Effector CD4-positive, alpha-beta T cell (primary cell): ENCODE measurements around the gene EHD1.
A peak's percentile ranks its signal among the peaks of the same experiment; 100 is the strongest.

ENCODE experiments used
- DNase-seq: peaks from one replicate; pipeline ENCODE4 v3.0.0-alpha.2; 2020
- total RNA-seq: gene quantifications from one replicate; lab custom pipeline; 2026; lab: John Stamatoyannopoulos, UW

EHD1 gene
- total RNA-seq = 521 reads per million, percentile 98 among the genes with 10 or more reads in this experiment

DNA sequence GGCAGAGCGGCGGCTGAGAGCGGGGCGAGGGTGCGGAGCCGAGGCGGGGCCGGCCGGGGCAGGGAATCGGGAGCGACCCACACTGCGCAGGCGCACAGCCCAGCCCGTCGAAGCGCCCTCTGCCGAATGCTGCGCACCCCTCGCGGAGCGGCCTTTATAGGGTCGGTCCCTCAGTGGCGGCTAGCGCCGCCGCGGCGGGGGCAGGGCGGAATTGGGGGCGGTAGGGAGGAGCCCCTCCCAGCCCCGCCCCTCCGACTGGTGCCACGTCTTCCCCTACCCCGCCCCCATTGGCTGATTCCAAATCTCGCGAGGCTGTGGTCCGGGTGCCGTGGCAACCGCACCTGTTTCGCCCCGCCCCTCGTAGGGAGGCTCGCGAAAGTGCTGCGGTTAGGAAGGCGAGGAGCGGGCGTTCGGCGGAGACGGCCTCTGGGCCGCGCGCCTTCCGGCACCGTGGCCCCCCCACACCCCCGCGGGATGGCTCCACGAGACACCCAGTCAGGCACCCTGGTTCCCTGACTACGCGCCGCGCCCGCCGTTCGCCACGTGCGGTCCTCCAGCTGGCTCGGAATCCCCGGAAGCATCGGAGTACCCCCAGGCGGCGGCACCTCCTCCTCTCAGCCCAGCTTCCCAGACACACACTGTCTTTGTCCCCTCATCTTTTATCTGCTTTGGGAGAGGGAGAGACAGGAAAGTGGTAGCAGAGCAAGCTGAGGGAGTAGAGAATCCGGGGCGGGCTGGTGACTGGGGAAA lies at the start of gene EHD1:
EHD1 (minus strand) TSS at position 128 of the 750 bp plus-strand sequence. CDS start 157 bp downstream, outside the sequence.
- peak; percentile 100 for DNase-seq

DNA sequence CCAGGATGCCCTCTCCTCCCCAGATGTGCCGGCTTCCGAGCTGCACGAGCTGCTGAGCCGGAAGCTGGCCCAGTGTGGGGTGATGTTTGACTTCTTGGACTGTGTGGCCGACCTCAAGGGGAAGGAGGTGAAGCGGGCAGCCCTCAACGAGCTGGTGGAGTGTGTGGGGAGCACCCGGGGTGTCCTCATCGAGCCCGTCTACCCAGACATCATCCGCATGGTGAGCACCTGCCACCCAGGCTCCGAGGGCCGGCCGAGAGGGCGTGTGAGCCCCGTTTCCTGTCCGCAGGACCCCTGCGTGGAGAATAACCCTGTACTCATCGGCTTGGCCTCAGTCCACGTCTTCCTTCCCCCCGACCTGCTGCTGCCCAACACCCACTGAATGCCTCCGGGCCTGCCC lies 48.3 kb upstream of the EHD1 start:
- DNase-seq = no peak

DNA sequence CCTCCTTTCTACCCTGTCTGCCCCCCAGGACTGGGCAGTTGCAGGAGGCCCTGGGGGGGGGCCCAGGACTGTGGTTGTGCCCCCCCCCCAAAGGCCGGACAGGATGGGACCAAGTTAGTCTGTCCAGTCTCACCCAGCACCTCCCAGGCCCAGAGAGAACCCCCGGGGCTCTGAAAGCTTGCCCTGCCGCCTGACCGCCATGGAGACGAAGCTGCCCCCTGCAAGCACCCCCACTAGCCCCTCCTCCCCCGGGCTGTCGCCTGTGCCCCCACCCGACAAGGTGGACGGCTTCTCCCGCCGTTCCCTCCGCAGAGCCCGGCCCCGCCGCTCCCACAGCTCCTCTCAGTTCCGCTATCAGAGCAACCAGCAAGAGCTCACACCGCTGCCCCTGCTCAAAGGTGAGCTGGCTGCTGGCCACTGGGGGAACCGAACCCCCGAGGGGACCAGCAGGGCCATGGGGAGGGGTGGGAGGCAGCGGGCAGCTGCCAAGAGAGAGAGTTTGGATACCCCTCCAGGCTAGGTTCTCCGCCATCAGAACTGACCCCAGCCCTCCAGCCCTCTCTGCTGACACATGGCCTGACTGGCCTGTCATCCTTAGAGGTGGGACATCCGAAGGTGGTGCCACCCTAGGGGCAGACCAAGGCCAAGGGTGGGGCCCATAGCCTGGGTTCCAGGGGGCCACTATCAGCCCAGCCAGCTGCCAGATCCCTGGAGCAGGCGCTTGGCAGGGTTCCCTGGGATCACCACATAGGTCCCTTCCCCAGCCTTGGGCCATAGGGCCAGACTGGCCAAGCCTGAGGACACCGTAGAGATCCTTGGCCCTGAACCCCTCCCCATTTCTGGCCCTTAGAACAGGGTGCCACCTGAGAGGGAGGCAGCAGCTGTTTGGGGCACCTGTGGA lies 47.4 kb upstream of the EHD1 start:
- no peak for DNase-seq

DNA sequence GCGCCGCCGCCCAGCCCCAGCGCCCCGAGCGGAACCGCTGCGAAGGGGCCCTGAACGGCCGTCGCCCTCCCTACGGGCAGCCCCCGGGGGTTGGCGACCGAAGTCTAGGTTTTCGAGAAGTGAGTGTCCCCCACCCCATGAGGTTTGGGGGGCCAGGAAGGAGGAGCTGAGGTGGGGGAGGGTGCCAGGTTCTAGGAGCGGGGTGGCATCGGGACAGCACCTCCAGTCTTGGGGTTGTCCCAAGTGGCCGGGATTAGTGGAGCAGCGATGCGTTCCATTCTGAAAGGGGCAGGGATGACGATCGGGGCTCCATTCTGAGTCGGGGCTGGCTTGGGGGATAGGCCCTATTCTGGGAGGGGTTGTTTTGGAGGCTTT lies 46.5 kb upstream of the EHD1 start:
- no peak for DNase-seq

DNA sequence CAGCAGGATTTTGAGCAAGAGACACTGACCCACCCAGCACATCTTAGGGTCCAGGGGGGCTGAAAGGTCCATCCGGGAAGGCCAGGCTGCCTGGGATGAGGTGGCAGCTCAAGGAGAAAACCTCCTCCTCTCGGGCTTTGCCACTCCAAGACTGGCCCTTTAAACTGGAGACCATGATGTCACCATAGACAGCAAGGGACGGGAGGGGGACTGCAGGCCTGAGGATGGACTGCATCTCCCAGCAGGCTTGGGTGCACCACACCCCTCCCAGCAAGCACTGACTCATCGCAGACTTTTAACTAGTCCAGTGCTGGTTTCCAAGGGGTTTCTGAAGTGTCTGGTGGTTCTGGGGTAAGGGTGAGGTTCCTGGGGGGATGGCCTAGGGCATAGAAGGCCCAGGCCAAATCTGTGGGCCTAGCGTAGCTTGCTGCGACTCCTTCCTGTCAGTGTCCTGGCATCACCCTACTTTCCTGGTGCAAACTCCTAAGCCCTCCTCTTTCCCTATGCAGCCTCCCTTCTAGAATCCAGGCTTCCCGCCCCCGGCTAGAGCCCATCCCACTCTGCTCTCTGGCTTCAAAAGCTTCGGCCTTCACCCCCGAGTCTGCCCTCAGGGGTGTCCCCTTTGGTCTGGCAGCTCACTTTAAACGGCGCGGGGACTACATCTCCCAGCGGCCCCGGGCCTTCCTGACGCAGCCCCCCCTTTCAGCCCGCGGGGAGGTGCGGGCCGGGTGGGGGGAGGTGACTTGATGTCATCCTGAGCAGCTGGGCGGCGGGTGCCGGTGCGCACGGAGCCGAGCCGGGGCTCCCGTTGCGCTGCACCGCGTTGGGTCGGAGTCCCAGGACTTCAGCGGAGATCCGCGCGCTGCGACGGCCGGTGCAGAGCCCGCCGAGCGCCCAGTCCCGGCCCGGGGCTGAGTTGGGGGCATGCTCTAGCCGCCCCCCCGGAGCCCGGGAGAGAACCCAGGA lies 45.8 kb upstream of the EHD1 start, which contains the start of gene PPP2R5B:
PPP2R5B (plus strand) TSS at position 746 of the 966 bp plus-strand sequence. CDS start 1,046 bp downstream, outside the sequence.
- peak; percentile 92 for DNase-seq

DNA sequence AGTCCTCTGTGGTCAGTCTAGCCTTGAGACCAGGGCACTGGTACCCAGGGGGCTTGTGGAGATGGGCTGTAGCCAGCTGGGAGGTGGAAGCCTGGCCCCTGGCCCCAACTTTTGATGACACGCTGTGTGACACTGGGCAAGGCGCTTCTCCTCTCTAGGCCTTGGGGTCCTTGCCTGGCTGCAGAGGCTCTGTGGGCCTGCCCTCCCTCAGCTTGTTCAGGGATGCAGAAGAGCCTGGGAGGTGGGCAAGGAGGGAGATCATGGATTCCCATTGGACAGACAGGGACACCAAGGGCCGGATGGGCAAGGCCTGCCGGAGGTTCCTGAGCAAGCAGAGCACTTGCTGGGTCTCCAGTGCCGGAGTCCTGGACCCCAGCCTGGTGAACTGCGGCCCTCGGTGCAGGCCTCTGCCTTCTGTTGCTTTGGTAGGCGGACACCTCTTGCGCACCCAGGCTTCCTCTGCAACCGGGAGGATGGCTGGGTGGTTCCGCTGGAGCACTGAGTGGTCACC lies 44.8 kb upstream of the EHD1 start:
- no peak for DNase-seq

DNA sequence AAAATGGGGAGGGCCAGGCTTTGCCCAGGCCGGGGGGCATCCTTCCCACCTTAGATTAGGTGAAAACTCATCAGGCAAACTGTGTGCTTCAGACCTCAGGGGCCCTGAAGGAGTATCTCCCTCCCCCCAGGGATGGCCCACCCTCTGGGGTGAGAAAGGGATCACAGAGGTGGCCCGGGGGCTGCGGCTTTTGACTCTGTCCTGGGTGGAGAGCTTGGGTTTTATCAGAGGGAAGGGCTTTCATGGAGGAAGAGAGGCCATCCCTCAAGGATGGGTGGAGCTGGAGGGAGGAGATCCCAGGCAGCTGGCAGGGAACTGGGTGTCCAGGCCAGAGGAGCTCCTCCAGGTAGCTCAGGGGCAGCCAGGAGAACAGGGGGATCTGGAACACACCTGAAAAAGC lies 43.0 kb upstream of the EHD1 start:
- no peak for DNase-seq

DNA sequence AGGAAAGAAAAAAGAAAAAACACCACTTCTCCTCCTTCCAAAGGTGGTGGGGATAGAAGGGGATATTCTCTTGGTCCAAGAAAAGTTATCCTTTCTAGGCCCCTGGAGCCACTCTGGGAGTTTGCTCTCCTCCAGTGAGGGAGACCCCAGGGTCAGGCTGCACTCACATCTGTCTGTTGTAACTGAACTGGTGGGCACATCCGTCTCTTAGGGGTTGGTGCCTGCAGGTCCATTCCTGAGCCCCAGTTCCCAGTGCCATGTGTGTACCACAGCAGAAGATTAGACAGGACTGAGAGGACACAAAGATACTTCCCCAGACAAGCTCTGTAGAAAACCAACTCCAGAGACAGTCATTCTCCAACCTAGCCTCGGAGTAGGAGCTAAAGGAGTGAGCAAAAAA lies 41.7 kb upstream of the EHD1 start:
- DNase-seq = no peak

DNA sequence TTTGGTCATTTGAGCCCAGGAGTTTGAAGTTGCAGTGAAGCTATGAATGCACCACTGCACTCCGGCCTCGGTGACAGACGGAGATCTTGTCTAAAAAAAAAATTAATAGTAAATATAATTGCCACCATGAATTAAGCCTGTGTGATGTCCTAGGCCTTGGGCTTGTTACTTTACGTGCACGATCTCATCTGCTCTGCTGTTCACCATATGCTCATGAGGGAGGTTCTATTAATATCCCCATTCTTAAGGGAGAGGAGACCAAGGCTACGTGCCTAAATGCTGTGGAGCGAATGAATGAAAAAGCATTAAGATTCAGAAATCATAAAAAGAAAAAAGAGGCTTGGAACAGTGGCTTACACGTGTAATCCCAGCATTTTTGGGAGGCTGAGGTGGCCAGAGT lies 41.2 kb upstream of the EHD1 start:
- DNase-seq = no peak

DNA sequence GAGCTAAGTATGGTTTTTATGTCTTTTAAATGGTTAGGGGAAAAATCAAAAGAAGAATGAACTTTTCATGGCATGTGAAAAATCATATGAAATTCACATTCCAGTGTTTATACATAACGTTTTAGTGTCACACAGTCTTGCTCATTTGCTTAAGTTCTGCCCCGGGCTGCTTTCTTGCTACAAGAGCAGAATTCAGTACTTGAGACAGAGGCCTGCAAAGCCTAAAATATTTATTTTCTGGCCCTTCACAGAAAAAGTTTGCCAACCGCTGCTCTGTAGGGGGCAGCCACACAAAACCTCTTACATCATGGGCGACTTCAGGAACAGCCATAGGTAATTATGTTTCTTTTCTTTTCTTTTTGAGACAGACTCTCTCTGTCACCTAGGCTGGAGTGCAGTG lies 39.6 kb upstream of the EHD1 start:
- no peak for DNase-seq

DNA sequence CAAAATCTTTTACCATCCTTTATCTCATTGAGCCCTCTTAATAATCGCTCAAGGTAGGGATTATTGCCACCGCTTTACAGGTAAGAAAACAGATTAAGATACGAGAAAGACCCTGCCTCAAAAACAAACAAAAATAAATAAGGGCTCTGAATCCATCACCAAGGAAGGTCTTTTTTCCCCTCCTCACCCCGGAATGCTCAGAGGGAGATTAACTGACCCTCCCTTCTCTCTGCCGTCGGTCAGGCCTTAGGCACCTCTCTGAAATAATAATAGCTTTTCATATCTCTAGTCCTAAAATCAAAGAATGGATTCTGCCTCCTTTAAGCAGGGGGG lies 39.2 kb upstream of the EHD1 start:
- DNase-seq = no peak

DNA sequence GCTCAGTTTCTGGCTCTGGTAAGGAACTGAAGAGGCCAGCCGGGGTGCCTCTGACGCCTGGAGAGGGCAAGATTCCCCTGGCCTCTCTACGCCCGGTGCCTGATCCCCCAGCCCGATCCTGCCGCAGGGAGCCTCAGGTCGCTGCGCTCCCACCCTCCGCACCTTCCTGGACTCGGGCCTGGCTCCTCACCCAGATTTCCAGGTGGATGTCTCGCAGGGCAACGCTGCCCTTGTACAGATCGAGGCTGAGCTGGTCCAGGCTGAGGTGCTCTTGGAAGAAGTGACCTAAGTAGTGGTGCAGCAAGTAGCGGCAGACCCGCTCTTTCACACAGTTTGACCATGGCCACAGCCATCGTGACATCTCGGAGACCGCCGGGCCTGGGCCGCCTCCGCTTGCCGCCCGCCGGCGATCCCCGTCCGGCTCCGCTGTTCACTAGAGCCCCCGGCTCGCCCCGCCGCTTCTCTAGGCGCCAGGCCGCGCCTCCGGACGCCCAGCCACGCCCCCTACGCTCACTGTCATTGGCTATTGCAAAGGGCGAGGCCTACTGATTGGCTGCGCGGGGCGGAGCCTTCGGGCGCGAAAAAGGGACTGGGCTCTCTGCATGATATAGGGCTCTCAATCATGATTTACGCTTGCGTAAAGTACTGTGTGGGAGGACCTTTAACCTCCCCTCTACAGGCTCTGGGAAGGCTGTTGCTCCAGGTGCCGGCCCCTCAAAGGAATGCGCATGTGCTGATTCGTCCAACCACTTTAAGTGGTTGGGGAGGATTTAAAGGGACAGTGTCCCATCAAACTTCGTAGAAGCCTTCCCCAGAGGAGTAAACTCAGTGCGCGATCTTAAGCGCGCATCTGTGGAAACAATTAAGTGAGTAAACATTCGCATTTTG lies 38.6 kb upstream of the EHD1 start, which contains the start of gene ATG2A:
ATG2A (minus strand) TSS at position 435 of the 888 bp plus-strand sequence; CDS start at position 361, 74 bp downstream.
- DNase-seq = peak; percentile 98

DNA sequence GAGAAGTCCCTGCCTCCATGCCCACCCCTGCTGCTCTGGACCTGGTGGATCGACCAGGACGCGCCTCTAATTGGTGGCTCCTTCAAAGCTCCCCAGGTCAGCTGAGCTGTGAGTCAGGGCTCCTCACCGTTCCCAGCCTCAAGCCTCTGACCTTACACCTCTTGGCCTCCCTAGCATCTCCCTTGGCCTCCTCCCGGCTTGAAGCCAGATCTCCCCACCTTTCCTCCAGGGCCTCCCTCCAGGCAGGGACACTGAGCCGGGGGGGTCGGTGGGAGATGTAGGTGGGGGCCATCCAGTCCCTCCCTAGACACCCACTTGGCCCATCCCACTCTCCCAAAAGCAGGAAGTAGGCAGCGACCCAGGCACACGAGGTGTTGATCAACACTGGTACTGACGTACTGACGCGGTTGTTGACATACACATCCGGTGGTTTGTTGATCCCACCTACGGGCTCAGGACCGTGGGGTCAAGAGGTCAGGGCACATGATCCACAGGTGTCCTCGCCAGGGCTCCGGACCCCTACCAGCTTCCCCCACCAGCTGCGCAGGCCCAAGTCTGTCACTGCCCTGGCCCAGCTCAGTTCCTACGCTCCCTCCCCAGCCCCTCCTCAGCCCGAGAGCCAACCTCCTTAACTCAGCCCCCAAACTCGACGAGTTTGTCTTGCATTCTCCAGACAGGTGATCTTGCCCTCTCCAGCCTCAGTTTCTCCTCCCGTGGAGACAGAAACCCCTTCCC lies 37.8 kb upstream of the EHD1 start:
- DNase-seq = peak; percentile 24

DNA sequence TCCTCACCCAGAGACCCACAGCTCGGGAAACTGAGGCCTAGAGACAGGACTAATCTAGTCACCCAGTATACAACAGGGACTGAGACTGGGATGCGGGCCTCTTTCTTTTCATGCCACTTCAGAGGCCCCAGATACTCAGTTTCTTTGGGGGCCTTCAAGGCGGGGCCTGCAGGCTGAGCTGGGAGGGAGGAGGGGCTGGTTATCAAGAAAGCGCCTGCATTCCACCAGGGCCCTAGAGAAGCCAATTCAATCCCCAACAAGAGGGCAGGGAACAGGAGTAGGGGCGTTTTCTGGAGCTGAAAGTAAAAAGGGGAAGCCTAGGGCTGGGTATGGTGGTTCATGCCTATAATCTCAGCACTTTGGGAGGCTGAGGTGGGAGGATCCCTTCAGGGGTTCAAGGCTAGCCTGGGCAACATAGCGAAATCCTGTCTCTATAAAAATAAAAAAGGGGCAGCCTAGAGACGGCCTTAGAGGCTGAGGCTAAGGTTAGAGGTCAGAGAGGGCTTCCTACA lies 37.0 kb upstream of the EHD1 start:
- DNase-seq = no peak

DNA sequence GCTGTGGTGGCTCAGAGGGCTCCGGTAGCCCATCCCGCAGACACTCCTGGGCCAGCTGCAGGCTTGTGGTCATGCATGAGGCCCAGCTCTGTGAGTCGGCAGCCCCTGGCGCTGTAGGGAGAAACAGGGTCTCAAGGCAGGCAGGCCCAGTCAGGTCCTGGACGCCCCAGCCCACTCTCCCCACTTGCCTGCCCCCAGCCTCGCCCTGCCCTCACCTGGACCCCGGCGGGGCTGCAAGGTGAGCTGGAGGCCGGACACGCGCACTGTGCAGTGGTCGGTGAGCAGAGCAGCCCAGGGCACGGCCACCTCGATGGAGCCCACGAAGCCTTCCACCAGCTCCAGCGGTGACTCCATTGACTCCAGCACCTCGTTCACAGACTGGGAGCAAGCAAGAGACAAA lies 35.7 kb upstream of the EHD1 start:
- DNase-seq = no peak

DNA sequence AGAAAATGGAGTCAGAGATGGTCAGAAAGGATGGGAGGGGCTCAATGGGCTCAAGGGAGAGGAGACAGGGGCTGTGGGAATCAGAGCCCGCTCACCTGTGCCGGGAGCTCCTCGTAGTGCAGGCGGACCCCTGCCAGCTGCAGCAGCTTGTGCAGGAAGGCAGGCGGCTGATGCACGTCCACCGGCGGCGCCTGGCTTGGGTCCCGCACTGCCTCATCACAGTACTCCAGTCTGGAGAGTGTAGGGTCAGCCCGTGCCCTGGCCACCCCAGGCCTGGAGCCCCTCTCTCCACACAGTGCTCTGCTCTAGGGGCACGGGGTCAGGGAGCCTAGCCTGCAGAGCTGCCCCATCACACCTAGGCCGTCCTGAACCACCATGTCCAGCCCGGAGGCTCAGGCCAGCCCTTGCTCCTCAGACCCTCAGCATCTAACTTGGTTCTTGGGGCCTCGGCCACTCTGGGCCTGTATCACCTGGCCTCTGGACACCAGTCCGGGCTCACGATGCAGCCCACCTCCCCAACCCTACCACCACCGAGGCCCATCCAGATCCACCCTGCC lies 34.8 kb upstream of the EHD1 start:
- no peak for DNase-seq

DNA sequence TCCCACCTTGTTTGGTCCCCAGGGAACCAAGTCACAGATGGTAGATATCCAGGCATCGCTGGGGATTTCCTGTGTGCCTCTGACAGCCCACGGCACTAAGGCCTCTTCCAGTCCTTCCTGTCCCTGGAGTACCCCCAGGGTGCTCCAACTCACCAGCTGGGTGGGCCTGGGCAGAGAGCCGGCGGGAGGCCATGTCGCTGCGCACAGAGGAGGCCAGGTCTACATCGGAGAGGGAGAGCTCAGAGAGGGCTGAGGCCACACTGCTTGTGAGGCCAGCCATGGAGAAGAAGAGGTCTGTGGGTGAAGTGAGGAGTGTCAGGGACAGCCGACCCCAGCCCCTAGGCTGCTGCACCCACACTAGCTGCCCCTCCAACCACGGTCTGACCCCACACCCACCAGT lies 33.3 kb upstream of the EHD1 start:
- no peak for DNase-seq

DNA sequence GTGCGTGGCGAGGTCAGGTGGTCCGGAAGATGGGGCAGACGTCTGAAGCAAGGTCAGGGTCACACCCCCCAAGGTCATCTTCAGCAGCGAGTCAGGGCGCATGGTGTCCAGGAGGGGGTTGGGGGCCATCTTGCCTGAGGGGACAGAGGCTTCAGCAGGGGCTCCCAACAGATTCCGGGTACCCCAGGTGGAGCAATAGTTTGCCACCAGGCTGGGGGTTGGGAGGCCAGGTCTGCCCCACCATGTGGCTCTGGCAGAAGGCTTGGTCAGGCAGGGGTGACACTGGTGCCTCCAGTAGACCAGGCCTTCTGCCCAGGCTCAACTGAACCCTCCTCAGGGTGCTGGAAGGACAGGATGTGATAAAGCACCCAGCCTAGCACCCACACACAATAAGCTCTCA lies 32.7 kb upstream of the EHD1 start:
- DNase-seq = no peak

DNA sequence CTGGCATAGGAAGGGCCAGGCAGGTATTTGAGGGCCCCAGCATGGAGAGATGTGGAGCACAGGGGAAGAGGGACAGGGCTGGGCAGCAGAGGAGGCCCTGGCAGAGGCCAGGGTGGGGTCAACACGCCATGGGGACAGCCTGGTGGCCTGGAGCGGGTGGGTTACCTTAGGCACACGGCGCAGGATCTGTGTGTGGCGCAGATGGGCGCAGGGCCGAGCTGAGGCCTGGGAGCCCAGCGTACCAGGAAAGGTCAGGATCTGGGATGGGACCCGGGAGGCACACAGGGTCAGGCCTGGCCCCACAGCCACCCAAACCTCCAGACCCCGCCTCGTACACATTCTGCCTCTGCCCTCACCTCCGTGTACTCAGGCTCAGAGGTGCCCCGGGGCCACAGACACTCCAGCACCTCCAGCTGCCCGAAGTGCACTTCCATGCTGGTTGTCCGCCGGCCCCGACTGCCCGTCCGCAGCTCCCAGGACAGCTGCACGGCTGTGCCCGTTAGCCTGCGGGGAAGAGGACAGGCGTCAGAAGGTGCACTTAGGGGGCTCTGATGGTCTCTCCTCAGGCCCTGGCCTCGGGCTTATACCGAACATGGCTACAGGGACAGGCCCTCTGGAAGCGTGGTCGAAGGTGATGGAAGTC lies 32.2 kb upstream of the EHD1 start:
- no peak for DNase-seq
